Measurements from ENCODE around the gene MAN2A1.

The MAN2A1 gene

DNA sequence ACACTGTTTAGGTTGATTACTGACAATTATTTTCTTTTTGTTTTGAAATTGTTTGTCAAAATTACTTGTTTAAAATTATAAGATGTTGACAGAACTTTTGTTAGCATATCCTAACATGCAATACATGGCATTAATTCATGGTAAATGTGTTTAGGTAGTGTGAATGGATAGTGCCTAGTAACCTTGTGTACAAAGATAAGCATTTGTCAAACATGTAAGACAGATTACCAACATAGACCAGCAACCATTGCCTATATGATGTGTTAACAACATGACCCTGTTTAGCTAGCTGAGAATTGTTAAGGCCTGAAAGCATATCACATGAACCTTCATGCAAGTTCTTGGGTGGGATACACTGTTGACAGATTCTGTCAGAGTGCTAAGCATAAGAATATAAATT lies 13.4 kb downstream of the MAN2A1 start:
- no peak for DNase-seq (ENCODE audit: low read depth)
- H3K4me3 ChIP-seq (ENCODE audit: low read depth, low read length) = no peak overlapping the region

DNA sequence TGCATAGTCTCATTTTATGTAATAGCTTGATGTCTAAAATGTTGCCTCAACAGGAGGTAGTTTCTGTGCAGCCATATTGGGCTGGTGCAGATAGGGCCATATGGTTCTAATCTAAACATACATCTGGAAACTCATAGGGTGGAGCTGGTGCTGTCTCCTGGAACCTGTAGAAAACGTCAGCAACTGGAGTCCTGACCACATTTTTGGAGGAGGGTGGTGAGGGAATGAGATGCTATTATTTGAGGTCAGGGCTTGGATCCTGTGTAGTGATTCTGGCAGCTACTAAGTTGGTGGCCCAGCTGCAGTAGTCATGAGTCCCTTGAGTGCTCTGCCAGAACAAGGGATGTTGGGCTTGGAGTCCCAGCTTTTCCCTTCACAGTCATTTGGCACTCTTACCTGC lies 14.1 kb downstream of the MAN2A1 start:
- no peak for DNase-seq (ENCODE audit: low read depth)

DNA sequence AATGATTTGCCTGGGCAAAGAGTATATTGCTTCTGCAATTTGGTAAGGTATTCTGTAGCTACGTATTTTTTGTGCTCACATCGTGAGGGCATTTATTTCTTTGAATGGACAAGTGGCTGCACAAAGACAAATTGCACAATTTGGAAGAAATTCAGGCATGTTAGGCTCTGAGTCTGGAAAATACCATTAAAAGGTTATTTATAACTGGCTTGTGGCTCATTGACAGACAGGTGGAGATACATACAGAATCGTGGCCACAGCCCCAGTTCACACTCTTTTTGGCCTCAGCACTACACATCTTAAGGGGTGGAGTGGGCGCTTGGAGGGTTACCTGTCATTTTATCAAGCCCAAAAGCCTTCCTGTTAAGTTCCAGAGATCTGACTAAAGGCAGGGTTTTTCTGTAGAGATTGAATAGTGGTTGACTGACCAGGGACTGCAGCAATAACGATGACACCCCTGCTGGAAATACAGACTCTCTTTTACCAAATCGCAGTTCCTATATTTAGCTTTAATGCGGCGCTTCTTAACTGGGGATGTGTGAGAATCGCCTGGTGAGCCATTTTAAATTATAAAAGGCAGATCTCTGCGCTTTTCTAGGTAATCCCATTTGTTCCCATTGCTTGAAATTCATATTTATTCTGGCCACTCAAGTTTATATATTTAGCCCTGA lies 14.7 kb downstream of the MAN2A1 start:
- no peak overlapping the region for H3K4me3 ChIP-seq (ENCODE audit: low read depth, low read length)
- DNase-seq (ENCODE audit: low read depth) = no peak

More for the DNA sequence above, 14.1 kb downstream of the MAN2A1 start:
- no peak overlapping the region for H3K4me3 ChIP-seq (ENCODE audit: low read depth, low read length)

DNA sequence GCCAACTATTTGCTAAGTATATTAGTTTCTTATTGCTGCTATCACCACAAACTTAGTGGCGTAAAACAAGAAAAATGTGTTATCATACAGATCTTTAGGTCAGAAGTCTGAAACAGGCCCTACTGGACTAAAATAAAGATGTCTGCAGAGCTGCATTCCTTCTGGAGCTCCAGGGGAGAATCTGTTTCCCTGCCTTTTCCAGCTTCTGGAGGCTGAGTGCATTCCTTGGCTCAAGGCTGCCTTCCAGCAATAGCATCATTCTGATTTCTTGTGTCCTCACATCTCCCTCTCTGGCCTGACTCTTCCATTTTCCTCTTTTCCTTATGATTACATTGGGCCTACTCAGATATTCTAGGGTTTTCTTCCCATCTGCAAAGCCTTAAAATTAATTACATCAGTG lies 15.9 kb downstream of the MAN2A1 start:
- no peak for DNase-seq (ENCODE audit: low read depth)
- H3K4me3 ChIP-seq (ENCODE audit: low read depth, low read length) = no peak overlapping the region

DNA sequence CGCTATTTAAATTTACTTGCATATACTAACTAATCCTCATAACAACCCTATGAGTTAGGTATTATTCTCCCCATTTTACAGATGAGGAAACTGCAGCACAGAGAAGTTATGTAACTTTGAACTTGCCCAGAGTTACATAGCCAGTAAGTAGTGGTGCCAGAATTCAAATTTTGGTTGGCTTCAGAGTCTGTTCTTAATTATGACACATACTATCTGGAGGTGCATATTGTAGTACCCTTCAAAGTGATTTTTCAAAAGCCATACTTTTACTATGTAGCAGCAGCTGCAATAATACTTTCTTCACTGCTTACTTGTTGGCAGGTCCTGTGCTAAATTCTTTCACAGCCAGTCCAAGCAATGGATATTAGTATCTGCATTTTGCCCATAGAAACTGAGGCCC lies 16.4 kb downstream of the MAN2A1 start:
- no peak overlapping the region for H3K4me3 ChIP-seq (ENCODE audit: low read depth, low read length)
- no peak for DNase-seq (ENCODE audit: low read depth)

DNA sequence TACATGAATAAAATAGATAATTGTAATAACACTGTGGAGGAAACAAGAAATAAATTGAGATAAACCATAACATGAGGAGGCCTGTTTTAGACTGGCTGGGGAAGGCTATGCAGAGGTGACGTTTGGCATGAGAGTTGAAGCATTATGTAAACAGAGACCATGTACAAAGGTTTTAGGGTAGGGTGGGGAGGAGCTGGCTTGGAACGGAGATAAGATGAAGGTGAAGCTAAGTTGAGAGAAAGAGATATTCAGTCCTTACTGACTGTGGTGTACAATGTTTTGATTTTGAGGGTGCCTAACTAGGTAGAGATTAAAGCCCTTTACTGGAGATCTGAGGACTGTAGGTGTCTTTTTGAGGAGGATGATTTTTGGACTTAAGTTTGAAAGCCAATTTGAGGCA lies 17.8 kb downstream of the MAN2A1 start:
- no peak for DNase-seq (ENCODE audit: low read depth)
- H3K4me3 ChIP-seq (ENCODE audit: low read depth, low read length) = no peak overlapping the region

DNA sequence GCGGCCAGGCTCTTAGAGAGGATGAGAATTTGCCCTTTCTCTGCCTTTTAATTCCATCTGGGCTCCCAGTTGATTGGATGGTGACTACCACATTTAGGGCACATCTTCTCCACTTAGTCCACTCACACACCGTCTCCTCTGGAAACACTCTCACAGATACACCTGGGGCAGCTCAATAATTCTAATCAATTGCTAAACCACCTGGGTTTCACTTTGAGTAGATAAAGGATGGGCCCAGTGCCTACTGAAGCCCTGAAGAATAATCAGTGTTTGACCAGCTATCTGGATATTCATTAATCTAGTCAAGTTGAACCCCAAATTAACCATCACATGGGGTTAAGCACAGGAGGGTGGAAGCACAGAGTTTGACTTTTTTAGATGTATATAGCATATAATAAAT lies 19.1 kb downstream of the MAN2A1 start:
- no peak for DNase-seq (ENCODE audit: low read depth)
- no peak overlapping the region for H3K4me3 ChIP-seq (ENCODE audit: low read depth, low read length)

DNA sequence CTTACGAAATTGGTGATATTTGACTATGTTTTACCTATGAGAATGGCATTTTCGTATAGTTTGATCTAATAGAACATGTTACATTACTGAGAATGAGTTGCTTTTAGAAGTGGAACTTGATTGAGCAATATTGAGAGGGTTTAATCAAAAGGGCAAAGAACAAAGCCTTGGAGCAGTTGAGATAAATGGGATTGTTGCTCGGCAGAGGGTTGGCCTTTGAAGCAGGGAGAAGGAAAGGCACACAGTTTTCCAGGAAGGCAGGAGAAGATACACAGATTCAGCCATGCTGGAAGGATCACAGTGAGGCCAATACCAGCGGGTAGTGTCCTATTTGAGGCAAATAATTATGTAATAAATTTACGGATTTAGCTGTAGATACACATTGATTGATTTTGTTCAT lies 19.5 kb downstream of the MAN2A1 start:
- no peak for DNase-seq (ENCODE audit: low read depth)
- no peak overlapping the region for H3K4me3 ChIP-seq (ENCODE audit: low read depth, low read length)

DNA sequence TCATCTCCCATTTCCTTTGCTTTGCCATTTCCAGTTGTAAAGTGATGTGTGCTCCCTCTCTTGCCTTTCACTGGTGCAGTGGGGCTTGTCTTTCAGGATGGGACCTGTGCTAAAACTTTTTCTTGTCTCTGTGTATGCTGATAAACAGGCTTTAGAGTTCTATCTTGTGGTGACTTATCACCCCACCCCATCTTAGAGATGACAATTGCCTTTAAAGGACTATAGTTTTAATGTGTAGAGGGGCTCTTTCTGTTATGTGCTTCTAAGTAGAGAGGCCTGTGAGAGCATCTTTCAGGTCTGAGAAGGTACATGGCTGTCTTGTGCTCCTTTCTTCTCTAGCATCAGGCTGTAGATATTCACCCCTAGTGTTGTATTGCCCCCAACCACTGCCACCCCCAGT lies 21.9 kb downstream of the MAN2A1 start:
- no peak for DNase-seq (ENCODE audit: low read depth)
- no peak overlapping the region for H3K4me3 ChIP-seq (ENCODE audit: low read depth, low read length)

DNA sequence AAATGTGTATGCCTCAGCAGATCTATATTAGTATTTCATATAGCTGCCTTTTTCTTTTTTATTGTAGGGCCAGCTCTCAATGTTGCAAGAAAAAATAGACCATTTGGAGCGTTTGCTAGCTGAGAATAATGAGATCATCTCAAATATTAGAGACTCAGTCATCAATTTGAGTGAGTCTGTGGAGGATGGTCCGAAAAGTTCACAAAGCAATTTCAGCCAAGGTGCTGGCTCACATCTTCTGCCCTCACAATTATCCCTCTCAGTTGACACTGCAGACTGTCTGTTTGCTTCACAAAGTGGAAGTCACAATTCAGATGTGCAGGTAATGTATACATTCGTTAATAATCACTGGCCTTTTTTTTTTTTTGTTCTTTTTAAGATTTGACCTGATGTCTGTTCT lies 23.7 kb downstream of the MAN2A1 start:
- no peak for DNase-seq (ENCODE audit: low read depth)
- no peak overlapping the region for H3K4me3 ChIP-seq (ENCODE audit: low read depth, low read length)

DNA sequence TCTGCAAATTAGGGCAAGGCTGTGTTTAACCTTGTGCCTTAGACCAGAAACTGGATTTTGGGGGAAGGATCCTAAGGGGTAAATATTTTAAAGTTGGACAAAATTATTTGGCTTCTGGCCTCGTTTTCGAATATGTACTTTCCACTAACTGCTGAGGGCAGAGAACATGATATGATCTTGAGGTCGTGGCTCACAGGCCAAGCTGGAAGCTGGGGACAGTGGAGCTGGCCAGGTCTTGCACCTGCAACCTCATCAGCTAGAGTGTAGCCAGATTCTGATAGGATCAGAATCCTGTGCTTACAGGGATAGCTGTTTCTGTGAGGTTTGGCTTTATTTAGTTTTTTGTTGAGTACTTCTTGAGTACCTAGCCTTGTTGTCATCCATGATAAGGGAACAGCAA lies 24.9 kb downstream of the MAN2A1 start:
- no peak for DNase-seq (ENCODE audit: low read depth)
- H3K4me3 ChIP-seq (ENCODE audit: low read depth, low read length) = no peak overlapping the region

DNA sequence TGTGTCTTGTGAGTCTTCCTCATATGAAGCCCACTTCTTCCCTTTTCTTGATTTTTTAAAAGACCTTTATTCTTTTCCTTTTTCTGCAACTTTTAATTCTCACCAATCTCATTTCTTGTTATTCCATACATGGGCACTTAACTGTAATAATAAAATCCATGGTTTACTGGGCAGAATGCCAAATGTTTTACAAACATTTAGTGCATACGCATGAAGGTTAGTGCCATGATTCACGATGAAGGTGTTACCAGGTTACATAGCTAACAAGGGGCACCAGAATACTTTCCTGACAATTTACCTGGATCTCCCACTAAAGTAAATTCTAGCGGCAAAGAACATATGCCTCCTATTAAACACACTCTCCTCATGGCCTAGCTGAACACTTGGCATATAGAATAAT lies 28.5 kb downstream of the MAN2A1 start:
- H3K4me3 ChIP-seq (ENCODE audit: low read depth, low read length) = no peak overlapping the region
- no peak for DNase-seq (ENCODE audit: low read depth)

DNA sequence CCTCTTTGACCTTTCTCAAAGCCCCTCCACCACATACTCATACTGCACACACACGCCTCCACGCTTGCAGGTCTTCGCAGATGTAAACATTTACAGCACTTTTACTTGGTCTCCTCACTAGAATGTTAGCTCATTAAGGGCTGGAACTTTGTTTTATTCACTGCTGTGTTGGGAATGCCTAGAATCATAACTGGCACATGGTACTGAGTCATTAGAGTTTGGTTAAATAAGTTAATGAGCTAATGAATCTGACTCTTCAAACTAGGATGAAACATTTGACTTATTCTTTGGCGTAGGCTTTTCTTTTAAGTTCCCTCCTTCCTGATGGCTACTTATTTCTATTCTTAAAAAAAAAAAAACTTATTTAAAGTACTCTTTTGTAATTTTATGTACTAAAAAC lies 28.9 kb downstream of the MAN2A1 start:
- no peak for DNase-seq (ENCODE audit: low read depth)
- no peak overlapping the region for H3K4me3 ChIP-seq (ENCODE audit: low read depth, low read length)

DNA sequence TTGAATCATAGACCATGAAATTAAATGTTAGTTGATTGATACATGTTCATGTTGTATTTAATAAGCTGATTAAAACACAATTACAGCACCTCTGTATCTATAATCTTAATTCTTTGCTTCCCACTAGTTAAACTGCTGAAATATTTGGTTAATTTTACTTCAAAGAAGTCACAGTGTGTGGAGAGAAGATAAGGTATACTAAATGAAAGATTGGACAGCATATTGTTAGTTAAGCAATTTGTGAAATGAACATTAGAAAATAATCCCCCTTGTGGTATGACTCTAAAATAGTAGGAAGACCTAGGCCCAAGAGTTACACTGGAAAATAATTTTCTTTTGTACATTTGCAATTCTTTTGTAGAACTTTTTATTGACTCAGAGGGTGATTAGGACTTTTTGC lies 30.3 kb downstream of the MAN2A1 start:
- no peak for DNase-seq (ENCODE audit: low read depth)
- H3K4me3 ChIP-seq (ENCODE audit: low read depth, low read length) = no peak overlapping the region

DNA sequence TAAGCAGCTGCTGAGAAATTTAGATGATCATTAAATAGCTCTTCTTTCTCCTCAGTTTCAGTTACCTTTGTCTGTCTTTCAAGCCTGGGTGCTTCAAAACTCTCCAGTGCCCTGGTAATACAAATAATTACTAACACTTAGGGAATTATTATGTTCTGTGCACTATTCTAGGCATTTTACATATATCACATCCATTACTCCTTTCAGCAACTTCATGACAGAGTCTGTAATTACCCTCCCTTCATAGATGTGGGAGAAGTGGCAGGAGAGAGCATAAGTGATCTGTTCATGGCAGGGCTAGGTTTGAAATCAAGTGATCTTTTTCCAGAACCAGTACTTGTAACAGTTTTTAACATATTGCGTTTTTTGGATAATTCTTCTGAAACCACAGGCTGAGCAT lies 32.0 kb downstream of the MAN2A1 start:
- no peak overlapping the region for H3K4me3 ChIP-seq (ENCODE audit: low read depth, low read length)
- no peak for DNase-seq (ENCODE audit: low read depth)

DNA sequence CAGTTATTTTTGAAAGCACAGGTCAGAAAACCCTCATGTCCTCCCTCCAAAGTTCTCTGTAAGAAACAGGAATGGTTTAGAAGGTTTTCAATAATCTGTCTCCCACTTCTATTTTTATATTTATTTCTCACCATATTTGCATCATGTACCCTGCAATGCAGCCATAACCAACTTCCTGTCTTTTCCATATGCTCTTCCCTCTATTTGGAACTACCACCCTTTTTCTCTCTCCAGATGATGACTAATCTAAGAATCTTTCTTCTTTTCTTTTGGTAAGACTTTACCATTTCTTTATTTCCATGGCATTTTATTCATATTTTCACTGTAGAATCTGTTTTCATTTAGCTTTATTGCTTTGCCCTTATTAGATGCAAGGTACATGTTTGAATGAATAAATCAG lies 33.9 kb downstream of the MAN2A1 start:
- DNase-seq (ENCODE audit: low read depth) = no peak

DNA sequence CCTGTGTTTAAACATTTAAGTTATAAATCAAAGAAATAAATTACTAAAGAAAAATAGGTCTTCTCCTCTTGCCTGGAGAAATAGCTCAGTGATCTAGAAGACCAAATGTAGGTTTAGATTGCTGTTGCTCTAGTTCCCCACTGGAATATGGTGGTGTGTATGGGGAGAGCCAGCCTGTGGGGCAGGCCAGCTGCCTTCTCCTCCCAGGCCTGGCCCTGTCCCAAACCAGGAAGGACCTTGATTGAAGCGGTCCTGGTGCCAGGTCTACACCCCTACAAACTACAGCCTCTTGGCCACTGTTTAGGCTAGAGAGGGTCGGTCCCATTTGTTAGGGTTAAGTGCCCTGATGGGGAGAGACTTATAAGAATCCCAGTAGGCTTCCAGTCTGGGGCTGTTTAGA lies 35.4 kb downstream of the MAN2A1 start:
- H3K4me3 ChIP-seq (ENCODE audit: low read depth, low read length) = no peak overlapping the region
- DNase-seq (ENCODE audit: low read depth) = no peak

More for the DNA sequence above, 33.9 kb downstream of the MAN2A1 start:
- H3K4me3 ChIP-seq (ENCODE audit: low read depth, low read length) = no peak overlapping the region

DNA sequence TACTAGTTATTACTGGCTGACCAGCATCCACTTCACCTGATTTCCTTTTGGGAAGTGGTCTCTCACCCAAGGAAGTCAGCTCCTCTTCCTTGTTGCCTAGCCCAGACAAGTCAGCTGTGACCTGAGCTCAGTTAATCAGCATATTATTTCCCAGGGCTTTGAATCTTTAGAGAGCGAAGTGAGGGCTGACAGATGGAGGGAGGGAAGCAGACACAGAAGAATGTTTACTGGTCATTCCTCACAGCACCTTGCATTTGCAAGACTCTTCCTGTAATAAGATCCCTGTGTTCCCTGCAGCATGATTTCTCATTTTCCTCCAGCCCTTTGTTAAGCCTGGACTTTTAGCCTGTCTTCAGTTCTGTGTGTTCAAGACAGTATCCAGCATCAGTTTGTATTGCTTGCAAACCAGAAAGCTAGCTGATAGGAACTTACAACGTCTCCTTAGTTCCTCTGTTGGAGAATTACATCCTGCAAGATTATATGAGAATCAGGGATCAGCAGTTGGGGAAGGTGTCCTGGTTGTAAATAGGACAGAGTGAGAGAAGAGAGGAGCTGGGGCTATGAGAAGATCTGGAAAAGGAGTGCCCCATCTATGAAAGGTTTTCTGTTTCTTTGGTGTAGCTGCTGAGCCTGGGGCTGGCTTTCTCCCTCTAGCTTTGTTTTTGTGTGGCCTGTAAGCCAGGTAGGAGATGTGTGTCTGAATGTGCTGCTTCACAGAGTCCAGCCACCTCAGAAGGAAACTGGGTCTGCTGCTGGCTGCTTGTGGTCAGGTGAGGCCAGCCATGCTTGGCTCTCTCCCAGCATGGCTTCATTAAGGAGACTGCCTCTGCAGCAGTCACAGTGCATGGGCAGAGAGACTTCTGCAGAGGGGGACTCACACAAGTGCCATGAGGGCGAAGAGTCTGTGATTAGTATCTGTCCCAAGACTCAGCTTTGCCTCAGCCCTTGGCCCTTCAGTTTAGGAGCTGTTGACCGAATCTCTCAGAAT lies 50.3 kb downstream of the MAN2A1 start:
- no peak overlapping the region for H3K4me3 ChIP-seq (ENCODE audit: low read depth, low read length)
- no peak for DNase-seq (ENCODE audit: low read depth)

DNA sequence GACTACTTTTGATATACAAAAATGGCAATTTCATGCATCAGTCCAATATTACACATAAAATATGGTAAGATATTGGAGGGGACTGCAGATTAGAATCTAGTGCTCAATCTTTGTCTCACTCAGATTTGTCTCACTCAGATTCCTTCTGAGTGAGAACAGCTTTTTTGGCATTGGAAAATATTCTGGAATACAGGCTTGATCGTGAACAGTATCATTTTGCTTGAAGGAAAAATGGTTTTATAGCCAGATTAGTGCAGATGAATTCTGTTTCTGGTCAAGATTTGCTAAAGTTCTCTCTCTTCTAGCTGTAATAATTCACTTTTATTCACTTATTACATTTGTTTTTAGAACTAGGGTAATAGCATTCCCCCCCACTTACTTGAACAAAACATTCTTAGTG lies 51.2 kb downstream of the MAN2A1 start:
- DNase-seq (ENCODE audit: low read depth) = no peak
- H3K4me3 ChIP-seq (ENCODE audit: low read depth, low read length) = no peak overlapping the region

DNA sequence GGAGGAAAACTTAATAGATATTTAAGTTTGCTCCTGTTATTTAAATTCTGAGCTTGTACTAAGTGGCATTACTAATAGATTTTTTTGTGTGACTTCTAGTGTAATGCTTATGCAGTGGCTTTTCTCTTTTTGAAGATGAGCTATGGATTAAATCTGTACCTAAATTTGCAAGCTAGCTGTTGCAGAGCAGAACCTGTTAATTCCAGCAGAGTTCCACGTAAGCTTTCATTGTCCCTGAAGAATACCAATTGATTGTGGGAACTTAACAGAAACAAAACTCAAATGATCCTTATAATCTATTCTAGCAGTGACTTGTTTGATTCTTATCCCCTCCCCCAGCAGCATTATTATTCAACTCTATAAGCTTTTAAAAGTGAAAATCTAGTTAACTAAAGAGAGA lies 51.7 kb downstream of the MAN2A1 start:
- no peak for DNase-seq (ENCODE audit: low read depth)
- H3K4me3 ChIP-seq (ENCODE audit: low read depth, low read length) = no peak overlapping the region

DNA sequence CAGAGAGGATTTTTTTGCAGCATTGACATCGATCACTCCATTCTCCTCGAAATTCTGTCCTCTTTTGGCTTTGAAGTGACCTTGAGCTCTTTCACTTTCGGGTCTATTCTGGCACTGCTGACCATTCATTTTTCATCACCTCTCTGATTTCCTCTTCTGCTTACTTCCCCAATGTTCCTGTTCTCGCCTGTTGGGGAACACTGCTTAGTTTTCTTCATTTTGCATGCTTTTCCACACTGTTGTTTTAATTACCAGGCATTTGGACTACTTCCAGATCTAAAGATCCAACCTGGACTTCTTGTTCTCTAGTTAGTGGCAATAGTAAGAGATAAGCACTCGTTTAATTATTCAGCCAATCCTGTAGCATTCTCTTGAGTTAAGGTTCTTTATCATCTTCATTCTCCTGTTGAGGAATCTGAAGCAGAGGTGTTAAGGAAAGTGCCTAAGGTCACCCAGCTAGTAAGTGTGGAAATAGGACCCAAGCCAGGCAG lies 53.4 kb downstream of the MAN2A1 start:
- no peak for DNase-seq (ENCODE audit: low read depth)
- H3K4me3 ChIP-seq (ENCODE audit: low read depth, low read length) = no peak overlapping the region

All from skeletal muscle cell (primary cell).